OCI-LY1 (cell line): ENCODE data around the gene ABCA5.

Source experiments
- EZH2 ChIP-seq: fragments of 200-600 bp; sonication (generic), shearing (Covaris generic); IDR thresholded peaks from 2 replicates; pipeline ENCODE4 v1.8.0; 2017; ENCODE audit warnings: borderline replicate concordance, mixed run types, mild to moderate bottlenecking, antibody characterized with exemption, low read length, moderate library complexity, mixed read lengths
- TF ChIP-seq, protein P1 (sequence below): fragments of 200-600 bp; sonication (generic), shearing (Covaris generic); IDR thresholded peaks from 2 replicates; pipeline ENCODE4 v1.5.1; 2017; ENCODE audit warnings: mild to moderate bottlenecking, antibody characterized with exemption, low read length, moderate library complexity, mixed read lengths

DNA sequence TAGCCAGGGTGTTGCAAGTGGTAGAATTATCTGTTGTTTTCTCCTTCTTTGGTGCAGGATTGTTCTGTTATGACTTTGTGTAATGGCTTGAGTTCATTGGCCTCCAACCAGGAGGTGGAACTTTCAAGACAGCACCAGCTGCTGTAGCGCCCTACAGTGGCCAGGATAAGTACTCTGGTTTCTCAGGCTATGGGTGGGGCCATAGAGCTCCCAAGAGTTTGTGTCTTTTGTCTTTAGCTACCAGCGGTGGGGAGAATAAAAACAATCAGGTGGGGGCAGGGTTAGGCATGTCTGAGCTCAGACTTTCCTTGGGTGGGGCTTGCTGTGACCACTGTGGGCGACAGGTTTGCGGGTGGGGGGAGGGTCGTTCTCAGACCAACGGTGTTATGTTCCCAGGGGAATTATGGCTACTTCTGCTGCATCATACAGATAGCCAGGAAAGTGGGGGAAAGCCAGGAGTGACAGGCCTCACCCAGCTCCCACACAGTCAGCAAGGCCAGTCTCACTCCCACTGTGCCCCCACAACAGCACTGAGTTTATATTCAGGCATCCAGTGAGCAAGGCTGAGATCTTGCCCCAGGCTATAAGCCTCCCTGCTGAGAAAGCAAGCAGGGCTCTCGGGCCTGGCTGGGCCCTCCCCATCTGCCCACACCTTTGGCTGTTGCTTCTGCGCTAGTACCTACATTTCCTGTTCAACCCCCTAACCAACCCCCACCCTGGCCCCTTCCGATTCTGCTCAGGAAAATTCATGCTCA, 113.7 kb downstream of the ABCA5 start:
- TF ChIP-seq, protein P1, sequence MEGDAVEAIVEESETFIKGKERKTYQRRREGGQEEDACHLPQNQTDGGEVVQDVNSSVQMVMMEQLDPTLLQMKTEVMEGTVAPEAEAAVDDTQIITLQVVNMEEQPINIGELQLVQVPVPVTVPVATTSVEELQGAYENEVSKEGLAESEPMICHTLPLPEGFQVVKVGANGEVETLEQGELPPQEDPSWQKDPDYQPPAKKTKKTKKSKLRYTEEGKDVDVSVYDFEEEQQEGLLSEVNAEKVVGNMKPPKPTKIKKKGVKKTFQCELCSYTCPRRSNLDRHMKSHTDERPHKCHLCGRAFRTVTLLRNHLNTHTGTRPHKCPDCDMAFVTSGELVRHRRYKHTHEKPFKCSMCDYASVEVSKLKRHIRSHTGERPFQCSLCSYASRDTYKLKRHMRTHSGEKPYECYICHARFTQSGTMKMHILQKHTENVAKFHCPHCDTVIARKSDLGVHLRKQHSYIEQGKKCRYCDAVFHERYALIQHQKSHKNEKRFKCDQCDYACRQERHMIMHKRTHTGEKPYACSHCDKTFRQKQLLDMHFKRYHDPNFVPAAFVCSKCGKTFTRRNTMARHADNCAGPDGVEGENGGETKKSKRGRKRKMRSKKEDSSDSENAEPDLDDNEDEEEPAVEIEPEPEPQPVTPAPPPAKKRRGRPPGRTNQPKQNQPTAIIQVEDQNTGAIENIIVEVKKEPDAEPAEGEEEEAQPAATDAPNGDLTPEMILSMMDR: peak; percentile 41; the same call in 1 of the 2 replicates
- no peak for TF ChIP-seq EZH2
